SK-N-SH treated with all-trans-retinoic acid at 6 μM for 48 hours (cell line): ENCODE results near the gene SPTB.

Experiments used
- ATAC-seq: fragments of 200-7000 bp; cut with Tn5 transposase; 3 replicates; pipeline ENCODE4 v1.9.1; 2020; ENCODE audit warnings: mild to moderate bottlenecking, moderate library complexity
- ARNTL ChIP-seq: fragments of 450-650 bp; formaldehyde crosslinking; IDR thresholded peaks from 2 replicates; pipeline ENCODE4 v1.5.0; 2020; ENCODE audit warnings: low read depth, mild to moderate bottlenecking, moderate library complexity, borderline replicate concordance
- BACH2 ChIP-seq: fragments of 250-450 bp; sonication (Bioruptor Pico); IDR thresholded peaks from 2 replicates; pipeline ENCODE4 v1.9.0; 2021; ENCODE audit warnings: mild to moderate bottlenecking, borderline replicate concordance
- CSDC2 ChIP-seq: fragments of 250-450 bp; sonication (Bioruptor Pico); IDR thresholded peaks from 2 replicates; pipeline ENCODE4 v1.5.0; 2020; ENCODE audit warnings: mild to moderate bottlenecking, moderate library complexity
- ESRRG ChIP-seq: fragments of 250-450 bp; sonication (Bioruptor Pico); IDR thresholded peaks from 2 replicates; pipeline ENCODE4 v1.6.1; 2021; ENCODE audit warnings: mild to moderate bottlenecking
- ISL1 ChIP-seq: fragments of 250-450 bp; sonication (Bioruptor Pico); IDR thresholded peaks from 2 replicates; pipeline ENCODE4 v2.1.2; 2022; ENCODE audit warnings: mild to moderate bottlenecking, moderate library complexity
- OSR1 ChIP-seq: fragments of 250-450 bp; sonication (Bioruptor Pico); IDR thresholded peaks from 2 replicates; pipeline ENCODE4 v1.8.0; 2022; ENCODE audit warnings: moderate library complexity, mild to moderate bottlenecking, inconsistent platforms
- PPARA ChIP-seq: fragments of 250-450 bp; sonication (Bioruptor Pico); IDR thresholded peaks from 2 replicates; pipeline ENCODE4 v1.5.0; 2020; ENCODE audit warnings: mild to moderate bottlenecking, borderline replicate concordance
- RARB ChIP-seq: fragments of 250-450 bp; sonication (Bioruptor Pico); IDR thresholded peaks from 2 replicates; pipeline ENCODE4 v1.8.0; 2021; ENCODE audit warnings: mild to moderate bottlenecking, moderate library complexity
- SNAI2 ChIP-seq: fragments of 250-450 bp; sonication (Bioruptor Pico); IDR thresholded peaks from 2 replicates; pipeline ENCODE4 v1.5.0; 2020; ENCODE audit warnings: mild to moderate bottlenecking, moderate library complexity
- TCF4 ChIP-seq: fragments of 250-450 bp; sonication (Bioruptor Pico); IDR thresholded peaks from 2 replicates; pipeline ENCODE4 v1.8.0; 2021; ENCODE audit warnings: mild to moderate bottlenecking, moderate library complexity, borderline replicate concordance
- TOX ChIP-seq: fragments of 250-450 bp; sonication (Bioruptor Pico); IDR thresholded peaks from 2 replicates; pipeline ENCODE4 v1.8.0; 2021; ENCODE audit warnings: mild to moderate bottlenecking, moderate library complexity, borderline replicate concordance
- ZFP3 ChIP-seq: fragments of 250-450 bp; sonication (Bioruptor Pico); IDR thresholded peaks from 2 replicates; pipeline ENCODE4 v1.5.0; 2020; ENCODE audit warnings: mild to moderate bottlenecking, moderate library complexity
- ZNF565 ChIP-seq: fragments of 450-650 bp; formaldehyde crosslinking; conservative IDR thresholded peaks from 2 replicates; pipeline ENCODE4 v1.5.0; 2020; ENCODE audit warnings: low read depth, mild to moderate bottlenecking, moderate library complexity
- ZNF70 ChIP-seq: fragments of 450-650 bp; formaldehyde crosslinking; IDR thresholded peaks from 2 replicates; pipeline ENCODE4 v1.5.0; 2020; ENCODE audit warnings: mild to moderate bottlenecking, moderate library complexity
- ZNF8 ChIP-seq: fragments of 450-650 bp; formaldehyde crosslinking; IDR thresholded peaks from 2 replicates; pipeline ENCODE4 v1.5.0; 2020; ENCODE audit warnings: mild to moderate bottlenecking, moderate library complexity
- TF ChIP-seq, protein P1 (sequence below): fragments of 250-450 bp; sonication (Bioruptor Pico); IDR thresholded peaks from 2 replicates; pipeline ENCODE4 v1.8.0; 2021; ENCODE audit warnings: low read depth, mild to moderate bottlenecking, moderate library complexity, borderline replicate concordance
- TF ChIP-seq, protein P2 (sequence below): fragments of 250-450 bp; sonication (Bioruptor Pico); IDR thresholded peaks from 2 replicates; pipeline ENCODE4 v1.8.0; 2020; ENCODE audit warnings: mild to moderate bottlenecking, moderate library complexity, borderline replicate concordance
- TF ChIP-seq, protein P3 (sequence below): fragments of 250-450 bp; sonication (Bioruptor Pico); IDR thresholded peaks from 2 replicates; pipeline ENCODE4 v1.5.0; 2020; ENCODE audit warnings: mild to moderate bottlenecking, moderate library complexity
- TF ChIP-seq, protein P4 (sequence below): fragments of 250-450 bp; sonication (Bioruptor Pico); IDR thresholded peaks from 2 replicates; pipeline ENCODE4 v1.5.1; 2020; ENCODE audit warnings: low read depth, mild to moderate bottlenecking, moderate library complexity

The SPTB gene

DNA sequence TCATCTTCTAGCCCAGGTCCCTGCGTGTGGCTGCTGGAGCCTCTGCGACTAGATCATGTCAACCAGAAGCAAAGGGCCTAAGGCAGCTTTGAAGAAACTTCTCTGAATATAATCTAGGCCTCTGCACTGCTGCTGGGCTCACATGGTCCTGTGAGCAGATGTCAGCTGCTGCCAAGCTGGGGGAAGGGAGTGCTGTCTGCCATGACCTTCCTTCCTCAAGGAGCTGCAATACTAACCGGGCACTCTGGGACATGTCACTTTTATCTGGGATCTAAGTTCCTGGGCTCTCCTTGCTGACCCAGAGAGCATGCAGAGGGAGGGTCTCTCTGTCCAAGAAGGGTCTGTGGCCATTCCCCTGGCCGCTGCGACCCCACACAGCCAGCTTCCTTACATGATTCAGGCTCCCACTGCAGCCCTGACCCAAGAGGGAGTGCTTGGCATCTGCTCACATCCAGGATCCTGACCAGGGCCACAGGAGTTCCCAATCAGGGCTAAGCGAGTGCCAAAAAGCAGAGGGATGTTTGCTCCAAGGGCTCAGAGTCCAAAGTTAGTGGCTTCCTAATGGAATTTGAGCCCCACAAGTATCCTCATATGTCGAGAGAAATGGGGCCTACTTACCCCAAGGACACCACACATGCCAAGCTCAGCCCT is 101.5 kb downstream of the SPTB start:
- no peak for ATAC-seq
- no peak for TF ChIP-seq RARB (CRISPR knock-in tag)
- TF ChIP-seq CSDC2 = no peak
- no peak for TF ChIP-seq ZNF565 (CRISPR knock-in tag)
- no peak for TF ChIP-seq ZNF70 (CRISPR knock-in tag)
- TF ChIP-seq ZNF8 (CRISPR knock-in tag) = no peak
- no peak for TF ChIP-seq TCF4 (CRISPR knock-in tag)
- TF ChIP-seq OSR1 (CRISPR knock-in tag) = no peak
- TF ChIP-seq SNAI2 = no peak

DNA sequence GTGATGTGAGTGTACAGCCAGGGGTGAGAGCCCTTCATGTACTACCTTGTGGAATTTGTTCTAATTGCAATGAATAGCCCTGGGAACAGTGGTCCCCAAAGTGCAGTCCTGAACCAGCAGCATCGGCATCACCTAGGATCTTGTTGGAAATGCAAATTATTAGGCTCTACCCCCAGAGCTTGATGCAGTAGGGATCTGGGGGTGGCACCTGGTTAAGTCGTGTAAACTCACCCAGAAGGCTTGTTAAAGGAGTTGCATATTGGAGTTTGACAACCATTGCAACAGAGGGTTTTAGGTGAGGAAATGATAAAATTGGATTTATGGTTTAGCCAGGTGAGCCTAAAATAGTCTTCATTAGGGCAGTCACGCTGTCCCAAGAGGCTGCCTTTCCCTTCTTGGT is 102.2 kb downstream of the SPTB start:
- no peak for ATAC-seq
- no peak for TF ChIP-seq TCF4 (CRISPR knock-in tag)
- TF ChIP-seq, protein P1, sequence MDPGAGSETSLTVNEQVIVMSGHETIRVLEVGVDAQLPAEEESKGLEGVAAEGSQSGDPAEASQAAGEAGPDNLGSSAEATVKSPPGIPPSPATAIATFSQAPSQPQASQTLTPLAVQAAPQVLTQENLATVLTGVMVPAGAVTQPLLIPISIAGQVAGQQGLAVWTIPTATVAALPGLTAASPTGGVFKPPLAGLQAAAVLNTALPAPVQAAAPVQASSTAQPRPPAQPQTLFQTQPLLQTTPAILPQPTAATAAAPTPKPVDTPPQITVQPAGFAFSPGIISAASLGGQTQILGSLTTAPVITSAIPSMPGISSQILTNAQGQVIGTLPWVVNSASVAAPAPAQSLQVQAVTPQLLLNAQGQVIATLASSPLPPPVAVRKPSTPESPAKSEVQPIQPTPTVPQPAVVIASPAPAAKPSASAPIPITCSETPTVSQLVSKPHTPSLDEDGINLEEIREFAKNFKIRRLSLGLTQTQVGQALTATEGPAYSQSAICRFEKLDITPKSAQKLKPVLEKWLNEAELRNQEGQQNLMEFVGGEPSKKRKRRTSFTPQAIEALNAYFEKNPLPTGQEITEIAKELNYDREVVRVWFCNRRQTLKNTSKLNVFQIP (CRISPR knock-in tag) = no peak
- no peak for TF ChIP-seq ESRRG (CRISPR knock-in tag)
- no peak for TF ChIP-seq SNAI2
- TF ChIP-seq, protein P2, sequence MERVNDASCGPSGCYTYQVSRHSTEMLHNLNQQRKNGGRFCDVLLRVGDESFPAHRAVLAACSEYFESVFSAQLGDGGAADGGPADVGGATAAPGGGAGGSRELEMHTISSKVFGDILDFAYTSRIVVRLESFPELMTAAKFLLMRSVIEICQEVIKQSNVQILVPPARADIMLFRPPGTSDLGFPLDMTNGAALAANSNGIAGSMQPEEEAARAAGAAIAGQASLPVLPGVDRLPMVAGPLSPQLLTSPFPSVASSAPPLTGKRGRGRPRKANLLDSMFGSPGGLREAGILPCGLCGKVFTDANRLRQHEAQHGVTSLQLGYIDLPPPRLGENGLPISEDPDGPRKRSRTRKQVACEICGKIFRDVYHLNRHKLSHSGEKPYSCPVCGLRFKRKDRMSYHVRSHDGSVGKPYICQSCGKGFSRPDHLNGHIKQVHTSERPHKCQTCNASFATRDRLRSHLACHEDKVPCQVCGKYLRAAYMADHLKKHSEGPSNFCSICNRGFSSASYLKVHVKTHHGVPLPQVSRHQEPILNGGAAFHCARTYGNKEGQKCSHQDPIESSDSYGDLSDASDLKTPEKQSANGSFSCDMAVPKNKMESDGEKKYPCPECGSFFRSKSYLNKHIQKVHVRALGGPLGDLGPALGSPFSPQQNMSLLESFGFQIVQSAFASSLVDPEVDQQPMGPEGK (CRISPR knock-in tag) = no peak
- no peak for TF ChIP-seq BACH2 (CRISPR knock-in tag)
- no peak for TF ChIP-seq ARNTL (CRISPR knock-in tag)
- no peak for TF ChIP-seq PPARA
- TF ChIP-seq, protein P3, sequence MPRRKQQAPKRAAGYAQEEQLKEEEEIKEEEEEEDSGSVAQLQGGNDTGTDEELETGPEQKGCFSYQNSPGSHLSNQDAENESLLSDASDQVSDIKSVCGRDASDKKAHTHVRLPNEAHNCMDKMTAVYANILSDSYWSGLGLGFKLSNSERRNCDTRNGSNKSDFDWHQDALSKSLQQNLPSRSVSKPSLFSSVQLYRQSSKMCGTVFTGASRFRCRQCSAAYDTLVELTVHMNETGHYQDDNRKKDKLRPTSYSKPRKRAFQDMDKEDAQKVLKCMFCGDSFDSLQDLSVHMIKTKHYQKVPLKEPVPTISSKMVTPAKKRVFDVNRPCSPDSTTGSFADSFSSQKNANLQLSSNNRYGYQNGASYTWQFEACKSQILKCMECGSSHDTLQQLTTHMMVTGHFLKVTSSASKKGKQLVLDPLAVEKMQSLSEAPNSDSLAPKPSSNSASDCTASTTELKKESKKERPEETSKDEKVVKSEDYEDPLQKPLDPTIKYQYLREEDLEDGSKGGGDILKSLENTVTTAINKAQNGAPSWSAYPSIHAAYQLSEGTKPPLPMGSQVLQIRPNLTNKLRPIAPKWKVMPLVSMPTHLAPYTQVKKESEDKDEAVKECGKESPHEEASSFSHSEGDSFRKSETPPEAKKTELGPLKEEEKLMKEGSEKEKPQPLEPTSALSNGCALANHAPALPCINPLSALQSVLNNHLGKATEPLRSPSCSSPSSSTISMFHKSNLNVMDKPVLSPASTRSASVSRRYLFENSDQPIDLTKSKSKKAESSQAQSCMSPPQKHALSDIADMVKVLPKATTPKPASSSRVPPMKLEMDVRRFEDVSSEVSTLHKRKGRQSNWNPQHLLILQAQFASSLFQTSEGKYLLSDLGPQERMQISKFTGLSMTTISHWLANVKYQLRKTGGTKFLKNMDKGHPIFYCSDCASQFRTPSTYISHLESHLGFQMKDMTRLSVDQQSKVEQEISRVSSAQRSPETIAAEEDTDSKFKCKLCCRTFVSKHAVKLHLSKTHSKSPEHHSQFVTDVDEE (CRISPR knock-in tag) = no peak
- no peak for TF ChIP-seq ISL1
- TF ChIP-seq ZNF8 (CRISPR knock-in tag) = no peak
- TF ChIP-seq TOX (CRISPR knock-in tag) = no peak
- no peak for TF ChIP-seq ZNF70 (CRISPR knock-in tag)
- no peak for TF ChIP-seq RARB (CRISPR knock-in tag)
- no peak for TF ChIP-seq OSR1 (CRISPR knock-in tag)
- no peak for TF ChIP-seq ZFP3 (CRISPR knock-in tag)
- TF ChIP-seq, protein P4, sequence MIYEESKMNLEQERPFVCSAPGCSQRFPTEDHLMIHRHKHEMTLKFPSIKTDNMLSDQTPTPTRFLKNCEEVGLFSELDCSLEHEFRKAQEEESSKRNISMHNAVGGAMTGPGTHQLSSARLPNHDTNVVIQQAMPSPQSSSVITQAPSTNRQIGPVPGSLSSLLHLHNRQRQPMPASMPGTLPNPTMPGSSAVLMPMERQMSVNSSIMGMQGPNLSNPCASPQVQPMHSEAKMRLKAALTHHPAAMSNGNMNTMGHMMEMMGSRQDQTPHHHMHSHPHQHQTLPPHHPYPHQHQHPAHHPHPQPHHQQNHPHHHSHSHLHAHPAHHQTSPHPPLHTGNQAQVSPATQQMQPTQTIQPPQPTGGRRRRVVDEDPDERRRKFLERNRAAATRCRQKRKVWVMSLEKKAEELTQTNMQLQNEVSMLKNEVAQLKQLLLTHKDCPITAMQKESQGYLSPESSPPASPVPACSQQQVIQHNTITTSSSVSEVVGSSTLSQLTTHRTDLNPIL (CRISPR knock-in tag) = no peak

DNA sequence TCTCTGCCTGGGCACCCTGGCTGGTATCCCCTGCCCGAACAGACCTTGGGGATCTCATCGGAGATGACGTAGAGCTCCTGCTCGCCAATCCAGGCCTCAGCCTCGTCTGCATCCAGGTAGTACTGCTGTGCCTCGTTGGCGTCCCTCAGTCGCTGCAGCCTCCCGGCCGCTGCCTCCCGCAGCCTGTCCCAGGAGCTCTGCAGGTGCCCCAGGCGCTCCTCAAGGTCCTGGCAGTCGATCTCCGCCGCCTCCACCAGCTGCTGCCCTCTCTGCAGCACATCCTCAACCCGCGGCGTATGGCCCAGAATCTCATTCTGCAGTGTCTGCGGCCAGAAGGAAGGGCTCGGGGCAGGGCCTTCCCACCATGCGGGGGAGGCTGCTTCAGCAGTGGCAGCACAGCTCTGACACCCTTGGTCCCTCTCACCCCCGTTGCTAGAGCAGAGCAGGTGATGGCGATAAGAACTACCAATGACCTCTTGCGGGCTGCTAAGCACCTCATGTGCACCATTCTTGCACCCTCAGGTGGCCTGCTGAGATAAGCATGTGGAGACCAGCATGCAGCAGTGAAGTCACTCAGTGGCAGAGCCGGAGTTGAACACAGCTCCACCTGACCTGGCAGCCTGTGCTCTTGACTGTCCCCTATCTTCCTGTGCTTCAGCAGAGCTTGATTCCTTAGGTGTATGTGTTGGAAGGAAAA is 104.5 kb downstream of the SPTB start:
- TF ChIP-seq, protein P3 (CRISPR knock-in tag) = no peak
- TF ChIP-seq PPARA (no peak), CSDC2 (no peak), TCF4 (CRISPR knock-in tag) (no peak)

More for the DNA sequence above, 104.5 kb downstream of the SPTB start:
- ATAC-seq = no peak
